WI38 (cell line): Measurements from ENCODE around the gene MBP.

Experiments
- H3K4me3 ChIP-seq: 2 replicates; pipeline ENCODE4 v1.5.1; 2011; ENCODE audit warnings: low read depth, mild to moderate bottlenecking, control low read depth, low read length
- CTCF ChIP-seq: IDR thresholded peaks from 2 replicates; pipeline ENCODE4 v1.5.1; 2012; ENCODE audit warnings: low read depth, mild to moderate bottlenecking, control low read depth, low read length

The MBP gene

DNA sequence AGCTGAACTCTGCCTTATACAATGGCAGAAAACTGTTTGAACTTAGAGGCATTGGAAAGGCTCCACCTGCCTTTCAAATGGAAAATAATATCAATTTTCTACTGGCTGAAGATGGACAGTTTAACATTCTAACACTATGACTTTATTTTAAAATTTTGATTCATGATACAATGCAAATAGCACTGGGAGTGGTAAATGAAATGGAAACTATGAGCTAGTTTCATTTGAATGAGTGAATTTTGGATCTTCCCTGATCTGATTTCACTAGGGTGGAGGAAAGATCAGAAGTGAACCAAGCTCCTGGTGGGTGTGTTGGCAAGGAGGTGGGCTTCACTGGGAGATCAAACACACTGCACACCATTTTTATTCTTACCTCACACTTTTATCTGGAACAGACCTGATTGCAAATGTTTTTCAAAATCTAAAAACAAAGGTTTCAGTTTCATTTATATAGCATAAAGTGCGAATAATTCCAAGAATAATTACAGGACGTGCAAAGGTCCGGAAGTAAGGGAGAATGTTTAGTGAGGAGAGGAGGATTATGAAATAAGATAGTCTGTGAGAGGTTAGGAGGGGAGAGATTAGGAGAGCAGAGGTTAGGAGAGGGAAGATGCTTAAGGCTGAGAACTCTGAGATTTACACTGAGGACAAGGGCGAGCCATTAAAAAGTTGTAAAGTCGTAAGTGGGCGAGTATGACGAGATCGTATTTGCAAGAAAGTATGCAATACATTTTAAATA lies 18.6 kb upstream of the MBP start:
- no peak overlapping the region for H3K4me3 ChIP-seq
- no peak for TF ChIP-seq CTCF

DNA sequence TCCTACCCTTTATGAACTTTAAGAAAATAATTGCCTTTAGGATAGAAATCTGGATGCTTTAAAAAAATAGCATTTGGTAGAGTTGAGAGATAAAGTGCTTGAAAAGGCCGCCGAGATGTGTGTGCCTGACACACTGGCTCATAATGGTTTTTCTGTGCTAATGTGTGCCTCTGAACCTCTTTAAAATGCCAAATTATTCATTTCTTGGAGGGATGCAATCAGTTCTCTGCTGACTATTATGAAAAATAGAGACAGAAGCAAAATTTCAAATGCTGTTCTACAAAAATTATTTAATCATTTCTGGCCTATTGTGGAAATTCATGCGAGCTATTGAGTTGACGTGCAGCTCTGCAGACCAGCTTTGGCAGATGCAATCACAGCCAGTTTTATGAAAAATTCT lies 18.0 kb upstream of the MBP start:
- no peak for TF ChIP-seq CTCF
- H3K4me3 ChIP-seq = no peak overlapping the region

GRCh38 chr18:77148289-77148688 lies 15.7 kb upstream of the MBP start:
- no peak for TF ChIP-seq CTCF
- no peak overlapping the region for H3K4me3 ChIP-seq

- no peak for TF ChIP-seq CTCF
- H3K4me3 ChIP-seq = no peak overlapping the region
Observed at GRCh38 chr18:77147418-77147852, 14.9 kb upstream of the MBP start.

- no peak for TF ChIP-seq CTCF
- no peak overlapping the region for H3K4me3 ChIP-seq
Observed at GRCh38 chr18:77146249-77147080, 13.9 kb upstream of the MBP start.

DNA sequence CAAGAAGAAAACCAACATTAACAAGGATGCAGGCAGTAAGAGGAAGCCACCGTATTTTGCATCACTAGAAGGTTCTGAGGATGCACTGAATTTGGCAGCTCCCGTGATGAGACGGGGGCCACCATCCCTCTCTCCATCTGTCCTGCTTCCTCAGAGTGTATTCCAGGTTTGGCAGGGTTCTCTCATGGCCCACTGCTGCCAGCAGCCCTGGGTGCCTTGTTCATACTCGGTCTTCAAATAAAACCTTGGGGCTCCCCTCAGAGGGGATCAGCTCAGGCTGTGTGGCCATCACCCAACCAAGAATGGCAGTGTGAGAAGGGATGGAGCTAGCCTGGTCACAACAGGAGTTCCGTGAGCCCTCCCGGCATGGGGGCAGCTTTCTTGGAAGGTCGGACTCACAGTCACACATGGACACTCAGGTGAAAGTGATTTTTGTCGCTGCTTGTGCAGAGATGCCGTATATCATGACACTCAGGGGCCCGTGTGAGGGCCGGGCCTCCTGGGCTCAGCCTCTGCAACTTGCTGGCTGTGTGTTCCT lies 12.8 kb upstream of the MBP start:
- H3K4me3 ChIP-seq = no peak overlapping the region
- no peak for TF ChIP-seq CTCF

DNA sequence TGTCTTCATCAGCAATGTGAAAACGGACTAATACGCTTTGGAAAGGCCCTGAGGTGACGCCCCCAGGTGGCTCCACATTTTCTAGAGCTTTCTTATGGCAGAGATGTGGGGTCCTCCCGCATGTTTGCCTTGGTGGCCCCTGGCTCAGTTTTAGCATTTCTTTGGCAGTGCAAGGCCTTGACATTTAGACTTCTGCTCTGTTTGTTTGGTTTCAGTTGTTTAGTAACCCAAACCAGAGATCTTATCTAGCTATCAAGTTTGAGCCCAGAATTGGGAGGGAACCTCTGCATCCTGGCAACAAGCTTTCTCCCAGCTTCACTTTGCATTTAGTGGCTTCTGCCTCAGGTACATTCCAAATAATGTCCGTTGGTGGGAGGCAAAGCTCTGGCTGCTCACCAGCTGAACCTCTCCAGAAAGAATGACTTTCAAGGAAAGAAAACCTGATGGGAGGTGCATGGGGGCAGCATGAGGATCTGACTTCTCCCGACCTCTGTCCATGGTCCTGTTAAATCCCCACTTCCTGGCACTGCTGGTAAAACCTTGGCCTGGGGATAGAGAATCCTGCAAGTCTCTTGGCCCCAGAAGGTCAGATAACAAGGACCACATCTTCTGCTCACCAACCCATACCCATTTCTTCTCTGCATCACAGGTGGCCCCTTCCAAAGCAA lies 12.0 kb upstream of the MBP start:
- no peak for TF ChIP-seq CTCF
- H3K4me3 ChIP-seq = no peak overlapping the region
